Measurements from ENCODE around the gene MED13. TPM values are rescaled to one million over a fixed set of nuclear protein-coding genes. Genes with fewer than 3 reads are reported as not detected.

The MED13 gene
- total and polyA plus RNA-seq, 8 donors: 4.9 to 193 (median 45.0) TPM

GRCh38 chr17:62109924-62110323, 44.8 kb upstream of the MED13 start:
- DNase-seq: no peak

GRCh38 chr17:62109378-62109902, 44.4 kb upstream of the MED13 start:
- DNase-seq: peak; percentile 86 to 92
- peaks cover 0 to 12% (median 2%) of the 10 kb centered on the region in 4 donors for H3K4me1 ChIP-seq
- no peaks in the 10 kb centered on the region for H3K9me3 ChIP-seq
- H3K27me3 ChIP-seq: no peaks in the 10 kb centered on the region
- H3K27ac ChIP-seq: no peak overlapping the region
- 9 to 34% (median 14%) methylated on average over 2 of the region's 2 CpGs for WGBS, 5 donors
- no peak for TF ChIP-seq EP300 (IDR thresholded peaks at IDR 0.05)
- peak in 1 of 3 donors; percentile 74 for TF ChIP-seq POLR2AphosphoS5 (IDR thresholded peaks at IDR 0.05)
- TF ChIP-seq CTCF (IDR thresholded peaks at IDR 0.05): peak in 5 of 7 experiments; percentile 45 to 96 (median 67)
- no peak for TF ChIP-seq POLR2A (IDR thresholded peaks at IDR 0.05)
- intact Hi-C loops (cut with DNase I; ENCODE audit: low total_unique reads): no loop called here
- H3K36me3 ChIP-seq: no peaks in the 10 kb centered on the region
- no peak overlapping the region for H3K4me3 ChIP-seq

More at GRCh38 chr17:62109924-62110323, 44.8 kb upstream of the MED13 start:
- intact Hi-C loops (cut with DNase I; ENCODE audit: low total_unique reads): no loop called here
- Histone ChIP-seq H3K4me1 (peaks cover 0 to 12% (median 2%) of the 10 kb centered on the region in 4 donors), H3K27ac (no peak overlapping the region), H3K4me3 (no peak overlapping the region), H3K36me3 (no peaks in the 10 kb centered on the region), H3K27me3 (no peaks in the 10 kb centered on the region), H3K9me3 (no peaks in the 10 kb centered on the region)
- TF ChIP-seq POLR2A (IDR thresholded peaks at IDR 0.05): no peak
- no peak for TF ChIP-seq POLR2AphosphoS5 (IDR thresholded peaks at IDR 0.05)
- TF ChIP-seq EP300 (IDR thresholded peaks at IDR 0.05): no peak
- no peak for TF ChIP-seq CTCF (IDR thresholded peaks at IDR 0.05)
- 74 to 81% (median 78%) methylated on average over 4 of the region's 4 CpGs for WGBS, 5 donors

GRCh38 chr17:62105861-62106260, 40.8 kb upstream of the MED13 start:
- Histone ChIP-seq H3K9me3 (no peaks in the 10 kb centered on the region), H3K36me3 (no peaks in the 10 kb centered on the region), H3K4me1 (peaks cover 0 to 12% (median 2%) of the 10 kb centered on the region in 4 donors), H3K27me3 (no peaks in the 10 kb centered on the region), H3K4me3 (no peak overlapping the region), H3K27ac (no peak overlapping the region)
- TF ChIP-seq POLR2A (IDR thresholded peaks at IDR 0.05): no peak
- TF ChIP-seq EP300 (IDR thresholded peaks at IDR 0.05): no peak
- TF ChIP-seq CTCF (IDR thresholded peaks at IDR 0.05): no peak
- no peak for TF ChIP-seq POLR2AphosphoS5 (IDR thresholded peaks at IDR 0.05)
- WGBS, 5 donors: 29 to 67% (median 50%) methylated on average over 1 of the region's 1 CpG
- intact Hi-C loops (cut with DNase I; ENCODE audit: low total_unique reads): no loop called here
- peak in 1 of 2 donors; percentile 73 for DNase-seq

GRCh38 chr17:62105357-62105756, 40.3 kb upstream of the MED13 start:
- no peak overlapping the region for H3K27ac ChIP-seq
- no peak for TF ChIP-seq CTCF (IDR thresholded peaks at IDR 0.05)
- no peak for TF ChIP-seq POLR2A (IDR thresholded peaks at IDR 0.05)
- TF ChIP-seq EP300 (IDR thresholded peaks at IDR 0.05): no peak
- TF ChIP-seq POLR2AphosphoS5 (IDR thresholded peaks at IDR 0.05): no peak
- no peak overlapping the region for H3K4me3 ChIP-seq
- H3K27me3 ChIP-seq: no peaks in the 10 kb centered on the region
- DNase-seq: no peak
- H3K36me3 ChIP-seq: no peaks in the 10 kb centered on the region
- 77 to 91% (median 79%) methylated on average over 3 of the region's 3 CpGs for WGBS, 5 donors
- intact Hi-C loops (cut with DNase I; ENCODE audit: low total_unique reads): no loop called here
- peaks cover 0 to 12% (median 2%) of the 10 kb centered on the region in 4 donors for H3K4me1 ChIP-seq
- H3K9me3 ChIP-seq: no peaks in the 10 kb centered on the region

Data from stomach (tissue), 9 donors.